ENCODE results near the gene MYO10. TPM values are rescaled to one million over a fixed set of nuclear protein-coding genes. Genes with fewer than 3 reads are reported as not detected.

The MYO10 gene
- total and polyA plus RNA-seq, 2 experiments from 2014 or later, result 8.2 to 9.3 TPM

DNA sequence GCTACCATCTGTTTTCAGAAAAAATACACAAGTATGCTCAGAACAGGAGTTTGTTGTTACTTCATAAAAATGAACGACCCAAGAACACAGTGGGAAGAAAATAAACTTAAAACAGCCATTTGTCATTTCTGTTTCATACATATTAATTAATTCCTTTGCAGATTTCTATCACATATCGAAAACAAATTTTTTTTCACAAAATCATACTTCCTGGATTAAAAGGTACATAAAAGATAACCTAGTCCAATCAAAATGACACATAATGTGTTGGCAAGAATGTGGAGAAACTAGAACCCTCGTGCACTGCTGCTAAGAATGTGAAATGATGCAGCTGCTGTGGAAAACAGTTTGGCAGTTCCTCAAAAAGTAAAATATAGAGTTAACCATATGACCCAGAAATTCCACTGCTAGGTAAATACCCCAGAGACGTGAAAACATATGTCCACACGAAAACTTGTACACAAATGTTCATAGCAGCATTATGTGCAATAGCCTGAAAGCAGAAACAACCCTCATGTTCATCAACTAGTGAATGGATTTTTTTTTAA lies 46.0 kb downstream of the MYO10 start:
- no peaks in the 10 kb centered on the region for H3K36me3 ChIP-seq
- H3K27me3 ChIP-seq, result no peaks in the 10 kb centered on the region
- H3K27ac ChIP-seq, result no peak overlapping the region
- peaks cover 13% of the 10 kb centered on the region for H3K4me1 ChIP-seq (ENCODE audit: low read depth)
- H3K9me3 ChIP-seq (ENCODE audit: low read depth), result no peaks in the 10 kb centered on the region
- peak in 1 of 2 donors; percentile 79 for DNase-seq (ENCODE audit: low read depth in 1 of 2, low spot score in 1 of 2)
- H3K4me3 ChIP-seq, result no peak overlapping the region
- TF ChIP-seq, protein P1, sequence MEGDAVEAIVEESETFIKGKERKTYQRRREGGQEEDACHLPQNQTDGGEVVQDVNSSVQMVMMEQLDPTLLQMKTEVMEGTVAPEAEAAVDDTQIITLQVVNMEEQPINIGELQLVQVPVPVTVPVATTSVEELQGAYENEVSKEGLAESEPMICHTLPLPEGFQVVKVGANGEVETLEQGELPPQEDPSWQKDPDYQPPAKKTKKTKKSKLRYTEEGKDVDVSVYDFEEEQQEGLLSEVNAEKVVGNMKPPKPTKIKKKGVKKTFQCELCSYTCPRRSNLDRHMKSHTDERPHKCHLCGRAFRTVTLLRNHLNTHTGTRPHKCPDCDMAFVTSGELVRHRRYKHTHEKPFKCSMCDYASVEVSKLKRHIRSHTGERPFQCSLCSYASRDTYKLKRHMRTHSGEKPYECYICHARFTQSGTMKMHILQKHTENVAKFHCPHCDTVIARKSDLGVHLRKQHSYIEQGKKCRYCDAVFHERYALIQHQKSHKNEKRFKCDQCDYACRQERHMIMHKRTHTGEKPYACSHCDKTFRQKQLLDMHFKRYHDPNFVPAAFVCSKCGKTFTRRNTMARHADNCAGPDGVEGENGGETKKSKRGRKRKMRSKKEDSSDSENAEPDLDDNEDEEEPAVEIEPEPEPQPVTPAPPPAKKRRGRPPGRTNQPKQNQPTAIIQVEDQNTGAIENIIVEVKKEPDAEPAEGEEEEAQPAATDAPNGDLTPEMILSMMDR (IDR thresholded peaks at IDR 0.05; ENCODE audit: low read depth, low read length), result no peak

DNA sequence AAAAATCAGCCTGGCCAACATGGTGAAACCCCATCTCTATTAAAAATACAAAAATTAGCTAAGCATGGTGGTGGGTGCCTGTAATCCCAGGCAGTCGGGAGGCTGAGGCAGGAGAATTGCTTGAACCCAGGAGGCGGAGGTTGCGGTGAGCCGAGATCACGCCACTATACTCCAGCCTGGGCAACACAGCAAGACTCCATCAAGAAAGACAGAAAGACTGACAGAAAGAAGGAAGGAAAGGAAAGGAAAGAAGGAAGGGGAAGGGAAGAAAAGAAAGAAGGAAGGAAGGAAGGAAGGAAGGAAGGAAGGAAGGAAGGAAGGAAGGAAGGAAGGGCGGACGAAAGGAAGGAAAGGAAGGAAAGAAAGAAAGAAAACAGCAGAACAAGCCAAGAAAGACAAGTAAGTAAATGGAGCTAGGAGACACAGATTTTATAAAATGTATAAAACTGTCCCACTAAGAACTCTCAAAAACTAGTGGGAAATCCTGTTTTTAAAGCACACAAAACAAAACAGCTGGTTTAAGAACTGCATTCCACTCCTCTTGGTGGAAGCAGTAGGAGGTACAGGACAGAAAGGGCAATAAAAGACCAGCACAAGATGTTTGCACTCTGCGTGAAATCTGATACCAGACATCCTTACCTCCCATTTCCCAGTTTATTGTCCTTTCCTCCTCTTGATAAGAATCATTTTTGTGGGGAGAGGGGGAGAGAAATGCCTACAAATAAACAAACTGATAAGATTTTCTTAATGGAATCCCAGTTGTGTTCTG lies 46.7 kb downstream of the MYO10 start:
- Histone ChIP-seq H3K4me3 (no peak overlapping the region), H3K9me3 (ENCODE audit: low read depth) (no peaks in the 10 kb centered on the region), H3K4me1 (ENCODE audit: low read depth) (peaks cover 7% of the 10 kb centered on the region), H3K27ac (no peak overlapping the region), H3K27me3 (no peaks in the 10 kb centered on the region), H3K36me3 (no peaks in the 10 kb centered on the region)
- DNase-seq (ENCODE audit: low read depth in 1 of 2, low spot score in 1 of 2), result peak in 1 of 2 donors; percentile 69
- TF ChIP-seq, protein P1 (IDR thresholded peaks at IDR 0.05; ENCODE audit: low read depth, low read length), result no peak

DNA sequence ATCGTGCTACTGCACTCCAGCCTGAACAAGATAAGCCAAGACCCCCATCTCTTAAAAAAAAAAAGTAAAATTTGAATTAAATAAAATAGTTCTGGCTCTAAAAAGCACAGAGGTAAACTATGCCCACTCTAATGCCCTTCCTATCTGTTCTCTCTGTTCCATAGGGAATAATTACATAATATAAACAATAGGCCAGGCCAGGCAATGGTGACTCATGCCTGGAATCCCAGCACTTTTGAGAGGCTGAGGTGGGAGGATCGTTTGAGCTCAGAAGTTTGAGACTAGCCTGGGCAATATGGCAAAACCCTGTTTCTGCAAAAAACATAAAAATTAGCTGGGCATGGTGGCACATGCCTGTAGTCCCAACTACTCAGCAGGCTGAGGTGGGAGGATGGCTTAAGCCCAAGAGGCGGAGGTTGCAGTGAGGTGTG lies 47.4 kb downstream of the MYO10 start:
- Histone ChIP-seq H3K4me1 (ENCODE audit: low read depth) (peaks cover 4% of the 10 kb centered on the region), H3K4me3 (no peak overlapping the region), H3K27ac (no peak overlapping the region), H3K36me3 (no peaks in the 10 kb centered on the region), H3K9me3 (ENCODE audit: low read depth) (no peaks in the 10 kb centered on the region), H3K27me3 (no peaks in the 10 kb centered on the region)
- DNase-seq (ENCODE audit: low read depth in 1 of 2, low spot score in 1 of 2), result peak in 1 of 2 donors; percentile 72
- TF ChIP-seq, protein P1 (IDR thresholded peaks at IDR 0.05; ENCODE audit: low read depth, low read length), result no peak

DNA sequence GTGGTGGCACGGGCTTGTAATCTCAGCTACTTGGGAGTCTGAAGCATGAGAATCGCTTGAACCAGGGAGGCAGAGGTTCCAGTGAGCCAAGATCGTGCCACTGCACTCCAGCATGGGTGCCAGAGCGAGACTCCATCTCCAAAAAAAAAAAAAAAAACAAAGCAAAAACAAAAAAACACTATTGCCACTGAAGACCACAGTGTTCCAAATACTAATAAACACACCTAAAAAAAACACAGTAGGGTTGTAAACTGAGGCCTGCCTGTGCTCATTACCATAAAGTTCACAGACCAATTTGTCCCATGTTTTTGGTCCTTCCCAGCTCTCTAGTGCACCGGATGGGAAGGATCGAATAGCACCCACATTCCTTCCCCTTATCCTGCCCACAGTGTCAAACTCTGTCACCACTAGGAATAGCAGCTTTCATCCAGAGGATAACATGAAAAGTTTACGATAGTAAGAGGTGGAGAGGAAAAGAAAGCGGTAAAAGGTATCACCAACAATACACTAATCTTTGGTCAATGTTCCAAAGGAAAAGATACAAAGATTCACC lies 49.2 kb downstream of the MYO10 start:
- Histone ChIP-seq H3K4me1 (ENCODE audit: low read depth) (peaks cover 6% of the 10 kb centered on the region), H3K27ac (no peak overlapping the region), H3K27me3 (no peaks in the 10 kb centered on the region), H3K36me3 (no peaks in the 10 kb centered on the region), H3K9me3 (ENCODE audit: low read depth) (no peaks in the 10 kb centered on the region), H3K4me3 (no peak overlapping the region)
- no peak for DNase-seq (ENCODE audit: low read depth in 1 of 2, low spot score in 1 of 2)
- TF ChIP-seq, protein P1 (IDR thresholded peaks at IDR 0.05; ENCODE audit: low read depth, low read length), result no peak

DNA sequence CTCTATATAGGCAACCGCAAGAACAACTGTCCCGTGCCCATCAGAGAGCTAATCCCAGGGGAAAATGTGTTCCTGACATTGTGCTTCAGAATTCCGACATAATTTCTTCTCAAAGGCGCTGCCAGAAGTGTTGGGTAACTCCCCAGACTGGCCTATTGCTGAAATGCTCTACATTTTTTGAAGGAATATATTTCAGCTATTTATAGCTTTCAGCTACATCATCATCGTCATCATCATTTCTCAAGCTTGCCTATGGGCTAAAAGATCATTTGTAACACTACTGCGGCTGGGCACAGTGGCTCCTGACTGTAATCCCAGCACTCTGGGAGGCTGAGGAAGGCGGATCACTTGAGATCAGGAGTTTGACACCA lies 49.7 kb downstream of the MYO10 start:
- DNase-seq (ENCODE audit: low read depth in 1 of 2, low spot score in 1 of 2), result peak in 1 of 2 donors; percentile 97
- H3K27ac ChIP-seq, result no peak overlapping the region

More for the DNA sequence above, 49.7 kb downstream of the MYO10 start:
- no peaks in the 10 kb centered on the region for H3K9me3 ChIP-seq (ENCODE audit: low read depth)
- no peak overlapping the region for H3K4me3 ChIP-seq
- H3K36me3 ChIP-seq, result no peaks in the 10 kb centered on the region
- no peaks in the 10 kb centered on the region for H3K27me3 ChIP-seq
- H3K4me1 ChIP-seq (ENCODE audit: low read depth), result peaks cover 11% of the 10 kb centered on the region
- TF ChIP-seq, protein P1 (IDR thresholded peaks at IDR 0.05; ENCODE audit: low read depth, low read length), result no peak

Measured in cardiac muscle cell (in vitro differentiated cells and primary cell).